CD14-positive monocyte (primary cell): ENCODE data around the gene TAS2R19. TPM values are rescaled to one million over a fixed set of nuclear protein-coding genes. Genes with fewer than 3 reads are reported as not detected.

Experiments
- DNase-seq, 3 donors: peaks; one replicate each; pipeline ENCODE4 v3.0.0-alpha.2; 2011 to 2022
- H2AFZ ChIP-seq: 2 replicates; pipeline ENCODE4 v1.6.0; 2012; ENCODE audit warnings: mild to moderate bottlenecking, low read depth, low read length, inconsistent platforms; ENCODE audit not compliant: insufficient read depth, poor library complexity, severe bottlenecking
- H3K27ac ChIP-seq, 2 donors: 1 replicate in 1 of 2; 2 replicates in 1 of 2; pipeline ENCODE4 v1.5.1; 2012 to 2013; ENCODE audit warnings: low read length in 2 of 2, control low read depth in 1 of 2, inconsistent platforms in 1 of 2, low read depth in 1 of 2, mild to moderate bottlenecking in 1 of 2
- H3K27me3 ChIP-seq, 2 donors: one replicate each; pipeline versions ENCODE4 v1.6.0 to v1.6.1; 2011 to 2013; ENCODE audit warnings: low read length in 2 of 2; ENCODE audit not compliant: control insufficient read depth in 2 of 2, insufficient read depth in 2 of 2
- H3K36me3 ChIP-seq, 2 donors: replicated peaks in 1 of 2; 1 replicate in 1 of 2; 2 replicates in 1 of 2; pipeline versions ENCODE4 v1.5.1 to v1.6.1; 2012 to 2013; ENCODE audit warnings: low read length in 2 of 2, control low read depth in 1 of 2, inconsistent platforms in 1 of 2, mild to moderate bottlenecking in 1 of 2; ENCODE audit not compliant: insufficient read depth in 2 of 2, control insufficient read depth in 1 of 2
- H3K4me1 ChIP-seq, 2 donors: 1 replicate in 1 of 2; 2 replicates in 1 of 2; pipeline versions ENCODE4 v1.5.1 to v1.6.1; 2012 to 2013; ENCODE audit warnings: low read length in 2 of 2, control low read depth in 1 of 2, inconsistent platforms in 1 of 2, mild to moderate bottlenecking in 1 of 2, moderate library complexity in 1 of 2; ENCODE audit not compliant: insufficient read depth in 2 of 2, control insufficient read depth in 1 of 2
- H3K4me2 ChIP-seq: replicated peaks from 2 replicates; pipeline ENCODE3; 2012; ENCODE audit warnings: low read length, moderate library complexity, mild to moderate bottlenecking; ENCODE audit not compliant: poor library complexity, severe bottlenecking; ENCODE audit errors: extremely low read depth
- H3K4me3 ChIP-seq, 3 experiments: fragments of 200-600 bp in 1 of 3; sonication (generic) in 1 of 3; replicated peaks in 1 of 3; 1 replicate in 2 of 3; 2 replicates in 1 of 3; pipeline ENCODE4 v1.5.1; 2011 to 2013; ENCODE audit warnings: low read length in 3 of 3, mild to moderate bottlenecking in 3 of 3, control low read depth in 2 of 3, low read depth in 2 of 3, inconsistent platforms in 1 of 3, moderate library complexity in 1 of 3
- H3K79me2 ChIP-seq: 2 replicates; pipeline ENCODE4 v1.6.0; 2012; ENCODE audit warnings: mild to moderate bottlenecking, control low read depth, inconsistent platforms, low read length, moderate library complexity; ENCODE audit not compliant: insufficient read depth
- H3K9ac ChIP-seq: 2 replicates; pipeline ENCODE4 v1.6.0; 2017; ENCODE audit warnings: low read length, mild to moderate bottlenecking; ENCODE audit not compliant: insufficient read depth, poor library complexity, severe bottlenecking
- H3K9me3 ChIP-seq, 2 donors: replicated peaks in 1 of 2; 1 replicate in 1 of 2; 2 replicates in 1 of 2; pipeline versions ENCODE4 v1.5.1 to v1.6.1; 2012 to 2013; ENCODE audit warnings: low read length in 2 of 2, control low read depth in 1 of 2; ENCODE audit not compliant: control insufficient read depth in 1 of 2, insufficient read depth in 1 of 2
- H4K20me1 ChIP-seq: 2 replicates; pipeline ENCODE4 v1.6.0; 2012; ENCODE audit warnings: mild to moderate bottlenecking, low read length, control low read depth, moderate library complexity; ENCODE audit not compliant: insufficient read depth
- H3K27ac Mint-ChIP-seq, 7 donors: one replicate each; pipeline ENCODE4 v1.8.0; 2020; ENCODE audit warnings: mild to moderate bottlenecking in 7 of 7, mixed read lengths in 7 of 7, moderate library complexity in 6 of 7, inconsistent platforms in 2 of 7
- H3K27me3 Mint-ChIP-seq, 3 donors: one replicate each; pipeline ENCODE4 v1.8.0; 2021 to 2022; ENCODE audit warnings: low read depth in 3 of 3, mild to moderate bottlenecking in 3 of 3, mixed read lengths in 3 of 3, moderate library complexity in 3 of 3, inconsistent platforms in 1 of 3
- H3K36me3 Mint-ChIP-seq, 2 donors: one replicate each; pipeline ENCODE4 v1.8.0; 2020; ENCODE audit warnings: mixed read lengths in 2 of 2, inconsistent platforms in 1 of 2, mild to moderate bottlenecking in 1 of 2
- H3K4me1 Mint-ChIP-seq: one replicate; pipeline ENCODE4 v1.8.0; 2020; ENCODE audit warnings: mild to moderate bottlenecking, mixed read lengths
- H3K4me3 Mint-ChIP-seq, 2 donors: one replicate each; pipeline ENCODE4 v1.8.0; 2020; ENCODE audit warnings: mild to moderate bottlenecking in 2 of 2, mixed read lengths in 2 of 2, moderate library complexity in 1 of 2
- H3K9me3 Mint-ChIP-seq, 7 donors: one replicate each; pipeline ENCODE4 v1.8.0; 2020 to 2022; ENCODE audit warnings: mixed read lengths in 7 of 7, mild to moderate bottlenecking in 6 of 7, moderate library complexity in 6 of 7, inconsistent platforms in 2 of 7
- WGBS: methylation state at CpG from one replicate; pipeline ENCODE4 v1.1.5; 2013; ENCODE audit warnings: missing lambda C conversion rate; ENCODE audit not compliant: insufficient coverage; 5-methylcytosine and 5-hydroxymethylcytosine counted together
- intact Hi-C, 2 donors: fragments of 100-400 bp; cut with micrococcal nuclease; formaldehyde crosslinking; loops; one replicate each; pipeline versions ENCODE4 v1.15.0 to v1.15.1; 2023
- polyA plus RNA-seq, 3 donors: library from polyadenylated mRNA; depleted of rRNA in 1 of 3; unstranded in 2 of 3; stranded (reverse) in 1 of 3; fragments of 300-500 nt in 2 of 3; fragments of >200 nt in 1 of 3; fragmentation: Illumina TruSeq in 2 of 3; gene quantifications; 1 replicate in 2 of 3; 2 replicates in 1 of 3; pipeline ENCODE4 v1.2.3, GENCODE V29; 2012 to 2021
- TF ChIP-seq, protein P1 (sequence below): fragments of 200-600 bp; IDR thresholded peaks from one replicate; pipeline ENCODE4 v1.8.0; 2022; ENCODE audit warnings: antibody characterized with exemption, mild to moderate bottlenecking

The TAS2R19 gene
- polyA plus RNA-seq, 3 donors, result 0.29 TPM; not detected in 2

DNA sequence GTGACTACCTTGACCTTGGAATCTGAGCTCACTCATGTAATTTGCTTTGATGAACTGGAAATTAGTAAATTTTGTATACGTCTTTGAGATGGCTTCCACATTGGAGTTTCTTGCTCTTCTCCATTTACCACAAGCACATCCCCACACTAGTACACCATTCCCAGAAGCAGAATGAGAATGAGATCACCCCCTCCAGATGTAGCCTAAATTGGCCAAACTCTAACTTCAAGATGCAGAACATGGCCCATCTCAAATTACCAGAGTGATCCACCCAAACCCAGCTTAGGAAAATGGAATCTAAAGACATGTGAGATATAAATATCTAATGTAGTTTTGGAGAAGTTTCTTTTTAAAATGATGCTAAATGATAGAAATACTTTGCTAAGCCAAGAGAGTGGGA lies 14.8 kb downstream of the TAS2R19 start:
- H3K79me2 ChIP-seq, result no peaks in the 10 kb centered on the region
- DNase-seq, result no peak
- H2AFZ ChIP-seq, result no peak overlapping the region
- no peak overlapping the region for H3K4me3 ChIP-seq
- TF ChIP-seq, protein P1, sequence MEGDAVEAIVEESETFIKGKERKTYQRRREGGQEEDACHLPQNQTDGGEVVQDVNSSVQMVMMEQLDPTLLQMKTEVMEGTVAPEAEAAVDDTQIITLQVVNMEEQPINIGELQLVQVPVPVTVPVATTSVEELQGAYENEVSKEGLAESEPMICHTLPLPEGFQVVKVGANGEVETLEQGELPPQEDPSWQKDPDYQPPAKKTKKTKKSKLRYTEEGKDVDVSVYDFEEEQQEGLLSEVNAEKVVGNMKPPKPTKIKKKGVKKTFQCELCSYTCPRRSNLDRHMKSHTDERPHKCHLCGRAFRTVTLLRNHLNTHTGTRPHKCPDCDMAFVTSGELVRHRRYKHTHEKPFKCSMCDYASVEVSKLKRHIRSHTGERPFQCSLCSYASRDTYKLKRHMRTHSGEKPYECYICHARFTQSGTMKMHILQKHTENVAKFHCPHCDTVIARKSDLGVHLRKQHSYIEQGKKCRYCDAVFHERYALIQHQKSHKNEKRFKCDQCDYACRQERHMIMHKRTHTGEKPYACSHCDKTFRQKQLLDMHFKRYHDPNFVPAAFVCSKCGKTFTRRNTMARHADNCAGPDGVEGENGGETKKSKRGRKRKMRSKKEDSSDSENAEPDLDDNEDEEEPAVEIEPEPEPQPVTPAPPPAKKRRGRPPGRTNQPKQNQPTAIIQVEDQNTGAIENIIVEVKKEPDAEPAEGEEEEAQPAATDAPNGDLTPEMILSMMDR, result no peak
- H3K36me3 ChIP-seq, result peaks cover 0 to 2% of the 10 kb centered on the region in 2 donors
- Mint-ChIP-seq H3K9me3 (peaks cover 0 to 2% (median 0%) of the 10 kb centered on the region in 7 donors), H3K27me3 (peaks cover 0 to 4% (median 0%) of the 10 kb centered on the region in 3 donors), H3K36me3 (peaks cover 0 to 5% of the 10 kb centered on the region in 2 donors), H3K27ac (no peak overlapping the region), H3K4me3 (no peak overlapping the region), H3K4me1 (no peaks in the 10 kb centered on the region)
- no peaks in the 10 kb centered on the region for H3K4me1 ChIP-seq
- WGBS, result no CpG with 5 or more reads among the region's 1 CpG
- no peaks in the 10 kb centered on the region for H3K9me3 ChIP-seq
- no peaks in the 10 kb centered on the region for H3K27me3 ChIP-seq
- intact Hi-C loops, result no loop called here
- H3K27ac ChIP-seq, result no peak overlapping the region
- no peak overlapping the region for H3K4me2 ChIP-seq
- no peak overlapping the region for H3K9ac ChIP-seq
- no peaks in the 10 kb centered on the region for H4K20me1 ChIP-seq

DNA sequence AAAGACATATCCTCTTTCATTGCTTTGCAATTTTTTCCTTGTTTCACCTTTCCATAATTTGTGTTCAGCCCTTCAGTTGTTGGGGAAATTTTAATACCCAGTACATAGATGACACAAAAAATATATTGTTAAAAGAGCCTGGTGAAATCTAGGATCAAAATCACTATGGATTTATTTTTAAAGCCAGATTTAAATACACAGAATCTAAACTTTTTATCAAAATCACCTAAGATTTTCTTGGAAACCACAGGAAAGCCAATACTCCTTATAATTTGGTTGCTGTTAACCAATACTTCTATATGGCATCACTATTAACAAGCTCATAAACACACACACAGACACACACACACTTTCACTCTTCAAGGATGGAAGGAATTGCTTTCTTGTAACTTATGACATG lies 24.2 kb downstream of the TAS2R19 start, which contains the start of gene TAS2R20:
TAS2R20 (minus strand) TSS at position 101 of the 400 bp plus-strand sequence. CDS start 429 bp downstream, outside the sequence.
- no peaks in the 10 kb centered on the region for H3K4me1 ChIP-seq
- no peaks in the 10 kb centered on the region for H3K79me2 ChIP-seq
- no peak within 1 kb of the TSS for H3K4me2 ChIP-seq
- no peaks in the 10 kb centered on the region for H3K27me3 ChIP-seq
- H3K36me3 ChIP-seq, result peaks cover 0 to 7% of the 10 kb centered on the region in 2 donors
- no peak within 1 kb of the TSS for H3K4me3 ChIP-seq
- H3K27ac ChIP-seq, result no peak within 1 kb of the TSS
- no peak within 1 kb of the TSS for H2AFZ ChIP-seq
- TF ChIP-seq, protein P1, result no peak
- no peak for DNase-seq
- no peaks in the 10 kb centered on the region for H4K20me1 ChIP-seq
- Mint-ChIP-seq H3K27ac (no peak within 1 kb of the TSS), H3K9me3 (peaks cover 0 to 2% (median 0%) of the 10 kb centered on the region in 7 donors), H3K27me3 (no peaks in the 10 kb centered on the region), H3K4me3 (no peak within 1 kb of the TSS), H3K4me1 (no peaks in the 10 kb centered on the region), H3K36me3 (peaks cover 10 to 11% of the 10 kb centered on the region in 2 donors)
- intact Hi-C loops, result no loop called here
- no peak within 1 kb of the TSS for H3K9ac ChIP-seq
- no peaks in the 10 kb centered on the region for H3K9me3 ChIP-seq
